Fibroblast of lung (primary cell): ENCODE results near the gene LRMDA.

Experiments used
- CTCF ChIP-seq, 2 donors: IDR thresholded peaks in 1 of 2; conservative IDR thresholded peaks in 1 of 2; 1 replicate in 1 of 2; 2 replicates in 1 of 2; pipeline ENCODE4 v1.5.1; 2011 to 2012; ENCODE audit warnings: low read length in 2 of 2, control low read depth in 1 of 2, inconsistent platforms in 1 of 2, low read depth in 1 of 2, mild to moderate bottlenecking in 1 of 2
- EZH2 ChIP-seq: IDR thresholded peaks from 2 replicates; pipeline ENCODE4 v1.5.1; 2012; ENCODE audit warnings: low read length, control low read depth, mild to moderate bottlenecking; ENCODE audit errors: missing control alignments

GRCh38 chr10:75847477-75847876, 416.1 kb downstream of the LRMDA start:
- TF ChIP-seq CTCF (conservative IDR thresholded peaks at IDR 0.05 in 1 of 2, IDR thresholded peaks at IDR 0.05 in 1 of 2; ENCODE audit: low read depth in 1 of 2, low read length in 2 of 2) (no peak), EZH2 (no peak)
